SH-SY5Y (cell line): Measurements from ENCODE around the gene AMMECR1.

Source experiments
- GATA2 ChIP-seq: IDR thresholded peaks from 2 replicates; pipeline ENCODE4 v1.6.1; 2011; ENCODE audit warnings: mild to moderate bottlenecking, low read depth, low read length
- GATA3 ChIP-seq: IDR thresholded peaks from 2 replicates; pipeline ENCODE4 v1.6.1; 2011; ENCODE audit warnings: low read depth, mild to moderate bottlenecking, low read length, moderate library complexity

GRCh38 chrX:110310000-110310790 lies 7.7 kb downstream of the AMMECR1 start:
- no peak for TF ChIP-seq GATA3
- TF ChIP-seq GATA2: no peak
